Loucy (cell line): Measurements from ENCODE around the gene FOLR2.

Experiments
- H2AFZ ChIP-seq: fragments of 200-600 bp; sonication (generic); 2 replicates; pipeline ENCODE4 v1.6.0; 2016; ENCODE audit warnings: antibody characterized with exemption, mild to moderate bottlenecking, low read length, moderate library complexity
- H3F3A ChIP-seq: fragments of 200-600 bp; 2 replicates; pipeline ENCODE4 v1.6.0; 2016; ENCODE audit warnings: antibody characterized with exemption, low read depth, mild to moderate bottlenecking
- H3K27me3 ChIP-seq: fragments of 200-600 bp; sonication (generic); 2 replicates; pipeline ENCODE4 v1.6.1; 2014; ENCODE audit warnings: low read length, mild to moderate bottlenecking; ENCODE audit not compliant: insufficient read depth, poor library complexity, severe bottlenecking
- H3K36me3 ChIP-seq: fragments of 200-600 bp; sonication (generic); 2 replicates; pipeline ENCODE4 v1.6.1; 2016; ENCODE audit warnings: low read length; ENCODE audit not compliant: insufficient read depth
- H3K4me1 ChIP-seq: fragments of 200-600 bp; sonication (generic); 2 replicates; pipeline ENCODE4 v1.5.1; 2014; ENCODE audit warnings: low read length, mild to moderate bottlenecking; ENCODE audit not compliant: insufficient read depth, poor library complexity, severe bottlenecking
- H3K4me2 ChIP-seq: fragments of 200-600 bp; sonication (generic); 2 replicates; pipeline ENCODE4 v1.6.0; 2014; ENCODE audit warnings: antibody characterized with exemption, low read length, low read depth, mild to moderate bottlenecking; ENCODE audit not compliant: poor library complexity, severe bottlenecking
- H3K4me3 ChIP-seq: fragments of 200-600 bp; sonication (generic); 2 replicates; pipeline ENCODE4 v1.5.1; 2014; ENCODE audit warnings: low read length, mild to moderate bottlenecking, mixed read lengths; ENCODE audit not compliant: poor library complexity, severe bottlenecking
- H3K79me2 ChIP-seq: fragments of 200-600 bp; sonication (generic); 2 replicates; pipeline ENCODE4 v1.6.1; 2014; ENCODE audit warnings: low read length; ENCODE audit not compliant: insufficient read depth
- H3K9ac ChIP-seq: fragments of 200-600 bp; sonication (generic); 2 replicates; pipeline ENCODE4 v1.6.0; 2014; ENCODE audit warnings: mild to moderate bottlenecking, low read depth, low read length, moderate library complexity; ENCODE audit not compliant: poor library complexity, severe bottlenecking
- H3K9me2 ChIP-seq: fragments of 200-600 bp; sonication (generic); replicated peaks from 2 replicates; pipeline ENCODE4 v1.6.1; 2016; ENCODE audit warnings: low read depth, low read length, mixed read lengths
- H3K9me3 ChIP-seq: fragments of 200-600 bp; sonication (generic); 2 replicates; pipeline ENCODE4 v1.6.1; 2014; ENCODE audit warnings: mild to moderate bottlenecking, antibody characterized with exemption, low read length, low read depth; ENCODE audit not compliant: insufficient read depth
- H4K20me1 ChIP-seq: fragments of 200-600 bp; sonication (generic); 2 replicates; pipeline ENCODE4 v1.6.0; 2014; ENCODE audit warnings: antibody characterized with exemption, low read length, mild to moderate bottlenecking; ENCODE audit not compliant: insufficient read depth, poor library complexity, severe bottlenecking
- EZH2phosphoT487 ChIP-seq: fragments of 200-600 bp; IDR thresholded peaks from 2 replicates; pipeline ENCODE4 v1.6.1; 2018; ENCODE audit warnings: antibody characterized with exemption, mild to moderate bottlenecking, moderate library complexity, borderline replicate concordance
- TF ChIP-seq, protein P1 (sequence below): fragments of 200-600 bp; sonication (generic); conservative IDR thresholded peaks from 2 replicates; pipeline ENCODE4 v1.5.1; 2014; ENCODE audit warnings: mild to moderate bottlenecking, antibody characterized with exemption, low read length

FOLR2 gene

DNA sequence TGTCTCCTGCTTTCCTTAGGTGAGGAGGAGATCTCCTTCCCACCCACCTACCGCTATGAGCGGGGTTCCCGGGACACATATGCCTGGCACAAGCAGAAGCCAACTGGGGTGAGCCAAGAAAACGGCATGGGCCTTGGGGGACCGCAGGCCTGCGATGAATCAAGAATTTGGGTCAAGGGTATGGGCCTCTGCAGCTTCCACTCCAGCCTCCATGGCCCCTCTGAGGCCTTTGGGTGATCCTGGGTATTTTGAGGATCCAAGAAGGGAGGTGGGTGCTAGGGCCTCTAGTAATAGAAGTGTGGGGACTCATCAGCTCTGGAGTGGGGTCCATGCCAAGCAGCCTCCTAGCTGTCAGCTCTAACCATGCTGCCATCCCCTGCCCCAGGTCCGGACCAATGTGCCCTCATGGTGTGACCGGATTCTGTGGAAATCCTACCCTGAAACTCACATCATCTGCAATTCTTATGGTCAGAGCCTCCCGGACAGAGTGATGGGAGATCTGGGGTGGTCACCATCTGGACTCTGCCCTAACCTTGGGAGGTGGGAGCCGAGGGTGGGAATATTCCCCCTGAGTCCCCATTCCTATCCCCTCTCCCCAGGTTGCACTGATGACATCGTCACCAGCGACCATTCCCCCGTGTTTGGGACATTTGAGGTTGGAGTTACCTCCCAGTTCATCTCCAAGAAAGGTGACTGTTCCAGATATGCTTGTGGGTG, 16.6 kb downstream of the FOLR2 start:
- Histone ChIP-seq H3K27me3 (no peaks in the 10 kb centered on the region), H3K9me3 (no peaks in the 10 kb centered on the region), H3K4me3 (no peak overlapping the region), H3F3A (peaks cover 3% of the 10 kb centered on the region), H2AFZ (no peak overlapping the region), H3K4me2 (no peak overlapping the region), H3K4me1 (no peaks in the 10 kb centered on the region), H4K20me1 (no peaks in the 10 kb centered on the region), H3K9ac (no peak overlapping the region), H3K79me2 (no peaks in the 10 kb centered on the region), H3K9me2 (no peaks in the 10 kb centered on the region), H3K36me3 (peaks cover 79% of the 10 kb centered on the region; the same call in 1 of the 2 replicates)
- no peak for TF ChIP-seq EZH2phosphoT487
- TF ChIP-seq, protein P1, sequence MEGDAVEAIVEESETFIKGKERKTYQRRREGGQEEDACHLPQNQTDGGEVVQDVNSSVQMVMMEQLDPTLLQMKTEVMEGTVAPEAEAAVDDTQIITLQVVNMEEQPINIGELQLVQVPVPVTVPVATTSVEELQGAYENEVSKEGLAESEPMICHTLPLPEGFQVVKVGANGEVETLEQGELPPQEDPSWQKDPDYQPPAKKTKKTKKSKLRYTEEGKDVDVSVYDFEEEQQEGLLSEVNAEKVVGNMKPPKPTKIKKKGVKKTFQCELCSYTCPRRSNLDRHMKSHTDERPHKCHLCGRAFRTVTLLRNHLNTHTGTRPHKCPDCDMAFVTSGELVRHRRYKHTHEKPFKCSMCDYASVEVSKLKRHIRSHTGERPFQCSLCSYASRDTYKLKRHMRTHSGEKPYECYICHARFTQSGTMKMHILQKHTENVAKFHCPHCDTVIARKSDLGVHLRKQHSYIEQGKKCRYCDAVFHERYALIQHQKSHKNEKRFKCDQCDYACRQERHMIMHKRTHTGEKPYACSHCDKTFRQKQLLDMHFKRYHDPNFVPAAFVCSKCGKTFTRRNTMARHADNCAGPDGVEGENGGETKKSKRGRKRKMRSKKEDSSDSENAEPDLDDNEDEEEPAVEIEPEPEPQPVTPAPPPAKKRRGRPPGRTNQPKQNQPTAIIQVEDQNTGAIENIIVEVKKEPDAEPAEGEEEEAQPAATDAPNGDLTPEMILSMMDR, result no peak

DNA sequence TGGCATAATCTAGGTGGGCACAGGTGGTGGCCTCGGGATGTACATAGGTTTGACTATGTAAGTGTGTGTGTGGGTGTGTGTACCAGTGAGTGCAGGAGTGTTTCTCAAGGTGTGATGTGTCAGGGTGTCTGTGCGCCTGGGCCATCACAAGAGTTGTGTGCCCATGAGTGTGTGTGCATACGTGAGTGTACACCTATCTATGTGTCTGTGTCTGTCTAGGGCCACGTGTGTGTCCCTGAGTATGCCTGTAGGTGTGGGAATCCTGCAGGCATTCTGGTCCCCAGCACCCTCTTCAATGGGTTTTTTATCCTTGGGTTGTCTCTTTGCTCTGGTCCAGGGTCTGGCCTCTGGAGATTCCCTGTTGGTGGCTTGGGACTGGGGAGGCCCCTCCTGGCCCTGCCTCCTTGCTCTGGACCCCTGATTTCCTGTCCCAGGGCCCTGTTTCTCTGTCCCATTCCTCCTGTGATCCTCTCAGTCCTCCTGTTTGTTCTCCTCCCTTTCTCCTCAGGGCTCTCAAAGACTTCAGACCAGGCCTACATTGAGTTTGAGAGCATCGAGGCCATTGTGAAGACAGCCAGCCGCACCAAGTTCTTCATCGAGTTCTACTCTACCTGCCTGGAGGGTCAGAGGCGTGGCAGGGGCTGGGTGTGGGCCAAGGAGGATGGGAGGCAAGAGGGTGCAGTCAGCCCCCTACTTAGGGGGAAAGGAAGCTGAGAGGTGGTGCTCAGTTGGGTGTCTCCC, 17.3 kb downstream of the FOLR2 start:
- peaks cover 81% of the 10 kb centered on the region; the same call in 1 of the 2 replicates for H3K36me3 ChIP-seq

DNA sequence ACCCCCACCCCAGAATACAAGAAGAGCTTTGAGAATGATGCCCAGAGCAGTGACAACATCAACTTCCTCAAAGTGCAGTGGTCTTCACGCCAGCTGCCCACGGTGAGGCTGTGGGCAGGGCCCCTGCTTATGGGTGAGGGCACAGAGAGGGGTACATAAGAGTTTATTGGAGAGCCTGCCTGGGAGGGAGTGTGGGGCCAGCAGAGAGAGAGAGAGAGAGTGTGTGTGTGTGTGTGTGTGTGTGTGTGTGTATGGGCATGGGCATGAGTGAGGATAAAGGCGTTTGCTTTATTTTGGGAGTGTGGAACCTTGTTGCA, 17.9 kb downstream of the FOLR2 start:
- Histone ChIP-seq H3K9me3 (no peaks in the 10 kb centered on the region), H3F3A (peaks cover 3% of the 10 kb centered on the region), H3K27me3 (no peaks in the 10 kb centered on the region), H3K9ac (no peak overlapping the region), H3K36me3 (peaks cover 76% of the 10 kb centered on the region; the same call in 1 of the 2 replicates), H3K9me2 (no peaks in the 10 kb centered on the region), H2AFZ (no peak overlapping the region), H3K4me1 (no peaks in the 10 kb centered on the region), H3K4me2 (no peak overlapping the region), H3K4me3 (no peak overlapping the region), H4K20me1 (no peaks in the 10 kb centered on the region), H3K79me2 (no peaks in the 10 kb centered on the region)
- TF ChIP-seq EZH2phosphoT487, result no peak
- TF ChIP-seq, protein P1, result no peak

More for the DNA sequence above, 17.3 kb downstream of the FOLR2 start:
- H3K9me3 ChIP-seq, result no peaks in the 10 kb centered on the region
- H3K27me3 ChIP-seq, result no peaks in the 10 kb centered on the region
- no peak overlapping the region for H3K4me3 ChIP-seq
- H3K9me2 ChIP-seq, result no peaks in the 10 kb centered on the region
- H3K4me2 ChIP-seq, result no peak overlapping the region
- TF ChIP-seq, protein P1, result no peak
- TF ChIP-seq EZH2phosphoT487, result no peak
- peaks cover 3% of the 10 kb centered on the region for H3F3A ChIP-seq
- H3K4me1 ChIP-seq, result no peaks in the 10 kb centered on the region
- H4K20me1 ChIP-seq, result no peaks in the 10 kb centered on the region
- H3K79me2 ChIP-seq, result no peaks in the 10 kb centered on the region
- H2AFZ ChIP-seq, result no peak overlapping the region
- H3K9ac ChIP-seq, result no peak overlapping the region
